HepG2 (cell line): ENCODE results near the gene CYB5B. TPM values are rescaled to one million over a fixed set of nuclear protein-coding genes. Genes with fewer than 3 reads are reported as not detected.

Experiments
- MEIS2 ChIP-seq: sonication (generic); formaldehyde crosslinking; IDR thresholded peaks from 2 replicates; pipeline ENCODE4 v1.9.0; 2021; ENCODE audit warnings: mild to moderate bottlenecking, missing genetic modification reagents
- NR2C2 ChIP-seq: sonication (generic); formaldehyde crosslinking; IDR thresholded peaks from 2 replicates; pipeline ENCODE4 v1.4.0; 2020; ENCODE audit warnings: missing genetic modification reagents, mild to moderate bottlenecking, moderate library complexity, borderline replicate concordance
- PAXIP1 ChIP-seq: sonication (generic); formaldehyde crosslinking; conservative IDR thresholded peaks from 2 replicates; pipeline ENCODE4 v1.4.0; 2020; ENCODE audit warnings: mild to moderate bottlenecking, missing genetic modification reagents, moderate library complexity
- RERE ChIP-seq: IDR thresholded peaks from 2 replicates; pipeline ENCODE4 v1.6.1; 2016; ENCODE audit warnings: low read depth, missing genetic modification reagents, missing compliant biosample characterization
- THRA ChIP-seq: sonication (generic); formaldehyde crosslinking; IDR thresholded peaks from 2 replicates; pipeline ENCODE4 v1.4.0; 2020; ENCODE audit warnings: missing genetic modification reagents, borderline replicate concordance
- ZC3H13 ChIP-seq: sonication (generic); formaldehyde crosslinking; IDR thresholded peaks from 2 replicates; pipeline ENCODE4 v1.8.1; 2023; ENCODE audit warnings: mild to moderate bottlenecking, missing genetic modification reagents, moderate library complexity
- ZNF34 ChIP-seq: sonication (generic); formaldehyde crosslinking; IDR thresholded peaks from 2 replicates; pipeline ENCODE4 v1.4.0; 2020; ENCODE audit warnings: mild to moderate bottlenecking, missing genetic modification reagents, borderline replicate concordance
- ZNF737 ChIP-seq: sonication (generic); formaldehyde crosslinking; IDR thresholded peaks from 2 replicates; pipeline ENCODE4 v1.5.0; 2020; ENCODE audit warnings: missing genetic modification reagents, mild to moderate bottlenecking, borderline replicate concordance
- polyA plus RNA-seq, 8 experiments: library from polyadenylated mRNA; depleted of rRNA in 3 of 8; stranded (reverse) in 7 of 8; unstranded in 1 of 8; fragments of >200 nt; fragmentation: Illumina TruSeq in 4 of 8; extraction: Trizol in 4 of 8; gene quantifications; 2 replicates each; pipeline versions ENCODE4 v1.2.1 to v1.2.3, GENCODE V29; 2011 to 2016; ENCODE audit warnings: low read depth in 4 of 8, missing spikeins in 1 of 8, mixed read lengths in 1 of 8; ENCODE audit not compliant: insufficient read depth in 1 of 8
- total RNA-seq, 5 experiments: library from RNA; depleted of rRNA; stranded (reverse); fragments of >200 nt; fragmentation: Illumina TruSeq; extraction: Trizol; gene quantifications; 2 replicates each; pipeline ENCODE4 v1.2.3, GENCODE V29; 2016; ENCODE audit warnings: low read depth in 1 of 5
- TF ChIP-seq, protein P1 (sequence below): IDR thresholded peaks from 2 replicates; pipeline ENCODE4 v1.6.1; 2016; ENCODE audit warnings: low read depth, borderline replicate concordance
- TF ChIP-seq, protein P2 (sequence below): IDR thresholded peaks from 2 replicates; pipeline ENCODE4 v1.4.0; 2020; ENCODE audit warnings: mild to moderate bottlenecking, missing genetic modification reagents

CYB5B gene
- total and polyA plus RNA-seq, 2 of the 13 experiments (the other 11 are each of a cell fraction or from before 2014, with no cell fraction given): 234 to 432 TPM

DNA sequence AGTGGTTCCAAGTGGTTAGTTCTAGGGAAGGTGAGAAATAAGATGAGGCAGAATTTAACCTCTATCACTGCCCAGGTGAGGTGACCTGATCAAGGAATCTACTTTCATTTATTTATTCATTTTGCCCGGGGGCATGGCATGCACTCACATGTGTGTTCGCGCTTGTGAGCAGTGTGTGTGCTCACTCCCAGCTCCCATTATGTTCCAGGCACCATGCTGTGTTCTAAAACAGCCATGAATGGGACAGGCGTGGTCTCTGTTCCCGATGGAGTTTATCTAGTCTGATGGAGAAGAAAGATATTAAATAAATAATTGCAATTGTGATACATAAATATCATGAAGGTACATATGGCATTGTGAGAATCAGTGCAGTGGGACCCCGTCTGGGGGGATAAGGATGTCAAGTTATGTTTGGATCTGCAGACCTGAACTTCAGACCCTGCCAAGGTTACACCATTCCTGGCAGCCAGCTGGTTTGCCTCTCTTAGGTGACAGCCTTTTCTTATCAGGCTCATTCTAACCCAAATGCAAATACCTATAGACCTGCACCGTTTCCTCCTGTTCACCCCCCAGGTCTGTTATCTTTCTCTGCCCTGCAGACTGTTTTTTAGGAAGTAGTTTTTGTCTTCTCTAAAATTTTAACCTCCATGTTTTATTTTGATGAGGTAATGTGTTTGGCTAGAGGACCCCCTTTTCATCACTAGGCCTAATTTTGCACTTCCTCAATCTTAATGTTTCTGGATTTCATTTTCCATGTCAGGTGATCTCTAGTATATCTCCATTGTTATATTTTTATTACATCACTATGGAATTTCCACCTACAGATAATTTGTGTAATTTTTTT lies 11.8 kb downstream of the CYB5B start (continued):
- TF ChIP-seq, protein P1, sequence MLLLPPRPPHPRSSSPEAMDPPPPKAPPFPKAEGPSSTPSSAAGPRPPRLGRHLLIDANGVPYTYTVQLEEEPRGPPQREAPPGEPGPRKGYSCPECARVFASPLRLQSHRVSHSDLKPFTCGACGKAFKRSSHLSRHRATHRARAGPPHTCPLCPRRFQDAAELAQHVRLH: no peak
- TF ChIP-seq PAXIP1 (CRISPR knock-in tag): peak; percentile 80
- TF ChIP-seq ZNF34: 0 out of 2 replicates have a peak, but pooled peaks have one; percentile 45
- peak; percentile 19; the same call in 1 of the 2 replicates for TF ChIP-seq ZNF737
- TF ChIP-seq THRA (CRISPR knock-in tag): peak; percentile 62; the same call in 1 of the 2 replicates
- TF ChIP-seq, protein P2, sequence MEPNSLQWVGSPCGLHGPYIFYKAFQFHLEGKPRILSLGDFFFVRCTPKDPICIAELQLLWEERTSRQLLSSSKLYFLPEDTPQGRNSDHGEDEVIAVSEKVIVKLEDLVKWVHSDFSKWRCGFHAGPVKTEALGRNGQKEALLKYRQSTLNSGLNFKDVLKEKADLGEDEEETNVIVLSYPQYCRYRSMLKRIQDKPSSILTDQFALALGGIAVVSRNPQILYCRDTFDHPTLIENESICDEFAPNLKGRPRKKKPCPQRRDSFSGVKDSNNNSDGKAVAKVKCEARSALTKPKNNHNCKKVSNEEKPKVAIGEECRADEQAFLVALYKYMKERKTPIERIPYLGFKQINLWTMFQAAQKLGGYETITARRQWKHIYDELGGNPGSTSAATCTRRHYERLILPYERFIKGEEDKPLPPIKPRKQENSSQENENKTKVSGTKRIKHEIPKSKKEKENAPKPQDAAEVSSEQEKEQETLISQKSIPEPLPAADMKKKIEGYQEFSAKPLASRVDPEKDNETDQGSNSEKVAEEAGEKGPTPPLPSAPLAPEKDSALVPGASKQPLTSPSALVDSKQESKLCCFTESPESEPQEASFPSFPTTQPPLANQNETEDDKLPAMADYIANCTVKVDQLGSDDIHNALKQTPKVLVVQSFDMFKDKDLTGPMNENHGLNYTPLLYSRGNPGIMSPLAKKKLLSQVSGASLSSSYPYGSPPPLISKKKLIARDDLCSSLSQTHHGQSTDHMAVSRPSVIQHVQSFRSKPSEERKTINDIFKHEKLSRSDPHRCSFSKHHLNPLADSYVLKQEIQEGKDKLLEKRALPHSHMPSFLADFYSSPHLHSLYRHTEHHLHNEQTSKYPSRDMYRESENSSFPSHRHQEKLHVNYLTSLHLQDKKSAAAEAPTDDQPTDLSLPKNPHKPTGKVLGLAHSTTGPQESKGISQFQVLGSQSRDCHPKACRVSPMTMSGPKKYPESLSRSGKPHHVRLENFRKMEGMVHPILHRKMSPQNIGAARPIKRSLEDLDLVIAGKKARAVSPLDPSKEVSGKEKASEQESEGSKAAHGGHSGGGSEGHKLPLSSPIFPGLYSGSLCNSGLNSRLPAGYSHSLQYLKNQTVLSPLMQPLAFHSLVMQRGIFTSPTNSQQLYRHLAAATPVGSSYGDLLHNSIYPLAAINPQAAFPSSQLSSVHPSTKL (CRISPR knock-in tag): peak; percentile 92
- TF ChIP-seq RERE (CRISPR knock-in tag): no peak
- TF ChIP-seq MEIS2 (CRISPR knock-in tag): peak; percentile 65; the same call in 1 of the 2 replicates
- peak; percentile 33; the same call in 1 of the 2 replicates for TF ChIP-seq NR2C2
- TF ChIP-seq ZC3H13 (CRISPR knock-in tag): 0 out of 2 replicates have a peak, but pooled peaks have one; percentile 27
